GM18909 (cell line): ENCODE measurements around the gene SPATS2.

Experiments used
- ATAC-seq: cut with Tn5 transposase; IDR thresholded peaks from one replicate; pipeline ENCODE4 v1.9.1; 2021; ENCODE audit warnings: mild to moderate bottlenecking; ENCODE audit not compliant: unreplicated experiment, poor library complexity

The SPATS2 gene

GRCh38 chr12:49564686-49565405 is 197.6 kb downstream of the SPATS2 start:
- no peak for ATAC-seq

- no peak for ATAC-seq
These were observed 198.4 kb downstream of the SPATS2 start for GRCh38 chr12:49565406-49566265.

GRCh38 chr12:49566361-49566760 is 199.1 kb downstream of the SPATS2 start:
- no peak for ATAC-seq

- peak; percentile 5 for ATAC-seq
These were observed 200.0 kb downstream of the SPATS2 start for GRCh38 chr12:49567302-49567610.

- peak; percentile 87 for ATAC-seq
These were observed 200.6 kb downstream of the SPATS2 start, which contains the start of gene MCRS1 for GRCh38 chr12:49567611-49568441. MCRS1 (minus strand) TSS chr12:49568142; CDS start chr12:49566731, 1,411 bp downstream.

GRCh38 chr12:49568442-49569162 is 201.3 kb downstream of the SPATS2 start:
- ATAC-seq: peak; percentile 34
